Upper lobe of left lung (tissue), 6 donors: ENCODE results near the gene SLC29A1. TPM values are rescaled to one million over a fixed set of nuclear protein-coding genes. Genes with fewer than 3 reads are reported as not detected.

Source experiments
- ATAC-seq, 2 donors: fragments of 200-7000 bp; cut with Tn5 transposase; one replicate each; pipeline ENCODE4 v1.9.1; 2022; ENCODE audit warnings: mild to moderate bottlenecking in 2 of 2, moderate library complexity in 2 of 2; ENCODE audit not compliant: low FRiP score in 2 of 2
- DNase-seq, 2 donors: peaks; one replicate each; pipeline ENCODE4 v3.0.0-alpha.2; 2019 to 2020
- H3K27ac ChIP-seq, 4 donors: fragments of 200-600 bp; sonication (generic); one replicate each; pipeline ENCODE4 v1.5.1; 2016 to 2019
- H3K27me3 ChIP-seq, 4 donors: fragments of 200-600 bp; sonication (generic); one replicate each; pipeline ENCODE4 v1.5.1; 2017 to 2019
- H3K36me3 ChIP-seq, 4 donors: fragments of 200-600 bp; sonication (generic); one replicate each; pipeline ENCODE4 v1.5.1; 2016 to 2019
- H3K4me1 ChIP-seq, 4 donors: fragments of 200-600 bp; sonication (generic); one replicate each; pipeline ENCODE4 v1.5.1; 2018 to 2019
- H3K4me3 ChIP-seq, 4 donors: fragments of 200-600 bp; sonication (generic); one replicate each; pipeline ENCODE4 v1.5.1; 2017 to 2019; ENCODE audit warnings: mild to moderate bottlenecking in 2 of 4, moderate library complexity in 1 of 4
- H3K9me3 ChIP-seq, 4 donors: fragments of 200-600 bp; sonication (generic); one replicate each; pipeline ENCODE4 v1.5.1; 2018 to 2019
- EP300 ChIP-seq, 4 donors: sonication (generic); formaldehyde crosslinking; IDR thresholded peaks; one replicate each; pipeline ENCODE4 v1.5.1; 2017; ENCODE audit warnings: antibody characterized with exemption in 4 of 4, control low read depth in 2 of 4
- POLR2A ChIP-seq, 4 donors: fragments of 450-650 bp; IDR thresholded peaks; one replicate each; pipeline ENCODE4 v1.5.1; 2016 to 2017; ENCODE audit warnings: antibody characterized with exemption in 4 of 4, mild to moderate bottlenecking in 2 of 4
- POLR2AphosphoS5 ChIP-seq, 2 donors: sonication (generic); formaldehyde crosslinking; IDR thresholded peaks; one replicate each; pipeline ENCODE4 v1.5.1; 2017; ENCODE audit warnings: antibody characterized with exemption in 2 of 2
- WGBS, 2 donors: methylation state at CpG; one replicate each; pipeline ENCODE4 v1.1.5; 2017 to 2018; 5-methylcytosine and 5-hydroxymethylcytosine counted together
- total RNA-seq, 6 donors: library from RNA; depleted of rRNA in 4 of 6; stranded (reverse); fragments of >200 nt in 4 of 6; gene quantifications; one replicate each; pipeline versions ENCODE4 v1.1.0 to v1.2.1, GENCODE V29; 2016 to 2021
- TF ChIP-seq, protein P1 (sequence below), 6 experiments: fragments of 450-650 bp in 4 of 6; fragments of 200-600 bp in 2 of 6; sonication (generic) in 2 of 6; IDR thresholded peaks; one replicate each; pipeline ENCODE4 v1.5.1; 2016 to 2019; ENCODE audit warnings: antibody characterized with exemption in 6 of 6
- donor health status: DM: no; HTN: no; CAD: no; lungs with moderate emphysema.
- donor health status: DM: no; HTN: yes; CAD: no; lungs with severe emphysema.

The SLC29A1 gene
- total RNA-seq, 6 donors from 2014 or later: 38.3 to 93.2 (median 45.8) TPM

DNA sequence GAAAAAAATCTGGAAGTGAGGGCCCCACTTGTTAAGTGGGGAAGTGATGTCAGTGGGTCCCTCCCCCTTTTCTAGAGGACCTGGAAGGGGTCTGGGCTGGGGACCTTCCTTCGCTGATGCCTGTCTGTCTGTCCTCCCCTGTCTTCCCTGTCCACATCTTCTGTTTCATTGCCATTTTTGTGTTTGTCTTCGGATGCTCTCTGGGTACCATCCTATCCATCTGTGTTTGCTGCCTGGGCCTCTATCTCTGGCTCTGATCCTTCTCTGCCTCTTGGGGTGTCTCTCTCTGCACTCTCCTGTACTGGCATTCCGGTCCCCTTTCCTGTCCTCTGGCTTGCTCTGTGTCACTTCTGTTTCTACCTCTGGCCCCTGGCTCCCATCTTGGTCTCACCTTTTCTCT, 49.1 kb downstream of the SLC29A1 start:
- ATAC-seq (no peak), DNase-seq (no peak)
- Histone ChIP-seq H3K9me3 (no peaks in the 10 kb centered on the region), H3K27ac (no peak overlapping the region), H3K27me3 (peaks cover 0 to 49% (median 25%) of the 10 kb centered on the region in 4 donors), H3K36me3 (no peaks in the 10 kb centered on the region), H3K4me1 (peaks cover 15 to 25% (median 21%) of the 10 kb centered on the region in 4 donors), H3K4me3 (no peak overlapping the region)
- TF ChIP-seq EP300 (IDR thresholded peaks at IDR 0.05) (no peak), POLR2A (IDR thresholded peaks at IDR 0.05) (no peak), POLR2AphosphoS5 (IDR thresholded peaks at IDR 0.05) (no peak)
- TF ChIP-seq, protein P1, sequence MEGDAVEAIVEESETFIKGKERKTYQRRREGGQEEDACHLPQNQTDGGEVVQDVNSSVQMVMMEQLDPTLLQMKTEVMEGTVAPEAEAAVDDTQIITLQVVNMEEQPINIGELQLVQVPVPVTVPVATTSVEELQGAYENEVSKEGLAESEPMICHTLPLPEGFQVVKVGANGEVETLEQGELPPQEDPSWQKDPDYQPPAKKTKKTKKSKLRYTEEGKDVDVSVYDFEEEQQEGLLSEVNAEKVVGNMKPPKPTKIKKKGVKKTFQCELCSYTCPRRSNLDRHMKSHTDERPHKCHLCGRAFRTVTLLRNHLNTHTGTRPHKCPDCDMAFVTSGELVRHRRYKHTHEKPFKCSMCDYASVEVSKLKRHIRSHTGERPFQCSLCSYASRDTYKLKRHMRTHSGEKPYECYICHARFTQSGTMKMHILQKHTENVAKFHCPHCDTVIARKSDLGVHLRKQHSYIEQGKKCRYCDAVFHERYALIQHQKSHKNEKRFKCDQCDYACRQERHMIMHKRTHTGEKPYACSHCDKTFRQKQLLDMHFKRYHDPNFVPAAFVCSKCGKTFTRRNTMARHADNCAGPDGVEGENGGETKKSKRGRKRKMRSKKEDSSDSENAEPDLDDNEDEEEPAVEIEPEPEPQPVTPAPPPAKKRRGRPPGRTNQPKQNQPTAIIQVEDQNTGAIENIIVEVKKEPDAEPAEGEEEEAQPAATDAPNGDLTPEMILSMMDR (IDR thresholded peaks at IDR 0.05): no peak
- 85 to 86% methylated on average over 3 of the region's 3 CpGs for WGBS, 2 donors

DNA sequence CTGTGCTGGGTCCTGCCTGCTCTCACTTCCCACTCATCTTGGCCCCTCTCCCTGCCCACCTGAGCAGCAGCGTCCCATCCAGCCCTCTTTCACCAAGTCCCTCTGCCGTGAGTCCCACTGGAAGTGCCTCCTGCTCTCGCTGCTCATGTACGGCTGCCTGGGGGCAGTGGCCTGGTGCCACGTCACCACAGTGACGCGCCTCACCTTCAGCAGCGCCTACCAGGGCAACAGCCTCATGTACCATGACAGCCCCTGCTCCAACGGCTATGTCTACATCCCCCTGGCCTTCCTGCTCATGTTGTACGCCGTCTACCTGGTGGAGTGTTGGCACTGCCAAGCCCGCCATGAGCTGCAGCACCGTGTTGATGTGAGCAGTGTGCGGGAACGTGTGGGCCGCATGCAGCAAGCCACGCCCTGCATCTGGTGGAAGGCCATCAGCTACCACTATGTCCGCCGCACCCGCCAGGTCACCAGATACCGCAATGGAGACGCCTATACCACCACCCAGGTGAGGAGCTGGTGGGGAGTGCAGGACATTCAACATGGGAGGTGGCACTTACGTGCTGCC, 49.7 kb downstream of the SLC29A1 start:
- H3K27ac ChIP-seq: no peak overlapping the region
- WGBS, 2 donors: 85 to 86% methylated on average over 2 to 23 of the region's 23 CpGs
- H3K27me3 ChIP-seq: peaks cover 0 to 49% (median 27%) of the 10 kb centered on the region in 4 donors
- H3K4me3 ChIP-seq: no peak overlapping the region
- peaks cover 15 to 25% (median 21%) of the 10 kb centered on the region in 4 donors for H3K4me1 ChIP-seq
- no peaks in the 10 kb centered on the region for H3K9me3 ChIP-seq
- no peak for TF ChIP-seq POLR2A (IDR thresholded peaks at IDR 0.05)
- TF ChIP-seq, protein P1 (IDR thresholded peaks at IDR 0.05): no peak
- no peak for TF ChIP-seq EP300 (IDR thresholded peaks at IDR 0.05)
- no peak for TF ChIP-seq POLR2AphosphoS5 (IDR thresholded peaks at IDR 0.05)
- H3K36me3 ChIP-seq: no peaks in the 10 kb centered on the region
- ATAC-seq: no peak
- peak in 1 of 2 donors; percentile 47 for DNase-seq

DNA sequence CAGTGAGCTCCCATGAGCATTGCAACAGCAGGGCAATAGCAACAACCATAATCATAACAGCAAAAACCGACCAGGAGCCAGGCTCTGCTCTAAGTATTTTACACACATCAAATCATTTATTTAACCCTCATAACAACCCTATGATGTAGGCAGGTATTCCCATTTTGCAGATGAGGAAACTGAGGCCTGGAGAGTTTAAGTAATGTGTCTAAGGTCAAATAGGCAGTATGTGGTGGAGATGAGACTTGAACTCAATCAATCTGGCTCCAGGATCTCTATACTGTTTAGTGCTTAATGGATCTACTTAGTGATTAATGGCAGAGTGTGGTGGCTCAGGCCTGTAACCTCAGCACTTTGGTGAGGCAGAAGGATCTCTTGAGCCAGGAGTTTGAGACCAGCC, 50.2 kb downstream of the SLC29A1 start:
- H3K27ac ChIP-seq: no peak overlapping the region
- ATAC-seq (no peak), DNase-seq (no peak)
- H3K4me3 ChIP-seq: no peak overlapping the region
- H3K36me3 ChIP-seq: no peaks in the 10 kb centered on the region
- no peaks in the 10 kb centered on the region for H3K9me3 ChIP-seq
- WGBS, 2 donors: 60 to 81% methylated on average over 1 of the region's 1 CpG
- H3K27me3 ChIP-seq: peaks cover 0 to 49% (median 27%) of the 10 kb centered on the region in 4 donors
- peaks cover 15 to 25% (median 21%) of the 10 kb centered on the region in 4 donors for H3K4me1 ChIP-seq
- TF ChIP-seq, protein P1 (IDR thresholded peaks at IDR 0.05): no peak
- TF ChIP-seq POLR2A (IDR thresholded peaks at IDR 0.05) (no peak), EP300 (IDR thresholded peaks at IDR 0.05) (no peak), POLR2AphosphoS5 (IDR thresholded peaks at IDR 0.05) (no peak)

DNA sequence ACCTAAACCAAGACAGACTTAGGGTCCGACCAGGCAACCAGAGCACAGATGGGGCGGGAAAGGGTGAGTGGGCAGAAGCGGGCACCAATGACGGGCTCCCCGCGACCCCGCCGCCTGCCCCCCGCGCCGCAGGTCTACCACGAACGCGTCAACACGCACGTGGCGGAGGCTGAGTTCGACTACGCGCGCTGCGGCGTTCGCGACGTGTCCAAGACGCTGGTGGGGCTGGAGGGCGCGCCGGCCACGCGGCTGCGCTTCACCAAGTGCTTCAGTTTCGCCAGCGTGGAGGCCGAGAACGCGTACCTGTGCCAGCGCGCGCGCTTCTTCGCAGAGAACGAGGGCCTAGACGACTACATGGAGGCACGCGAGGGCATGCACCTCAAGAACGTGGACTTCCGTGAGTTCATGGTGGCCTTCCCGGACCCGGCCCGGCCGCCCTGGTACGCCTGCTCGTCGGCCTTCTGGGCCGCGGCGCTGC, 51.9 kb downstream of the SLC29A1 start:
- peaks cover 0 to 44% (median 24%) of the 10 kb centered on the region in 4 donors for H3K27me3 ChIP-seq
- no peak overlapping the region for H3K27ac ChIP-seq
- 87% methylated on average over 53 to 59 of the region's 59 CpGs for WGBS, 2 donors
- H3K4me1 ChIP-seq: peaks cover 12 to 22% (median 17%) of the 10 kb centered on the region in 4 donors
- H3K4me3 ChIP-seq: peak overlapping the region in 3 of 4 donors; percentile 16 to 45 (median 36)
- ATAC-seq: no peak
- peak in 1 of 2 donors; percentile 86 for DNase-seq
- H3K36me3 ChIP-seq: no peaks in the 10 kb centered on the region
- TF ChIP-seq POLR2AphosphoS5 (IDR thresholded peaks at IDR 0.05) (no peak), EP300 (IDR thresholded peaks at IDR 0.05) (no peak), POLR2A (IDR thresholded peaks at IDR 0.05) (no peak)
- TF ChIP-seq, protein P1 (IDR thresholded peaks at IDR 0.05): no peak
- H3K9me3 ChIP-seq: no peaks in the 10 kb centered on the region
